ENCODE data around the gene E2F1. TPM values are rescaled to one million over a fixed set of nuclear protein-coding genes. Genes with fewer than 3 reads are reported as not detected.
A peak's percentile ranks its signal among the peaks of the same experiment; 100 is the strongest.

Gene E2F1
- total and polyA plus RNA-seq, 4 donors, result 4.2 to 10.9 (median 8.5) TPM

- peak; percentile 94 for ATAC-seq (ENCODE audit: insufficient read depth, low FRiP score)
- H3K9ac ChIP-seq (ENCODE audit: insufficient read depth in 1 of 2, low read length in 2 of 2), result peak within 1 kb of the TSS; percentile 58 to 59
These were observed 34.0 kb upstream of the E2F1 start, which contains the start of gene PXMP4 for GRCh38 chr20:33719989-33720709. PXMP4 (minus strand) TSS chr20:33720310; CDS start chr20:33720207, 103 bp downstream.

DNA sequence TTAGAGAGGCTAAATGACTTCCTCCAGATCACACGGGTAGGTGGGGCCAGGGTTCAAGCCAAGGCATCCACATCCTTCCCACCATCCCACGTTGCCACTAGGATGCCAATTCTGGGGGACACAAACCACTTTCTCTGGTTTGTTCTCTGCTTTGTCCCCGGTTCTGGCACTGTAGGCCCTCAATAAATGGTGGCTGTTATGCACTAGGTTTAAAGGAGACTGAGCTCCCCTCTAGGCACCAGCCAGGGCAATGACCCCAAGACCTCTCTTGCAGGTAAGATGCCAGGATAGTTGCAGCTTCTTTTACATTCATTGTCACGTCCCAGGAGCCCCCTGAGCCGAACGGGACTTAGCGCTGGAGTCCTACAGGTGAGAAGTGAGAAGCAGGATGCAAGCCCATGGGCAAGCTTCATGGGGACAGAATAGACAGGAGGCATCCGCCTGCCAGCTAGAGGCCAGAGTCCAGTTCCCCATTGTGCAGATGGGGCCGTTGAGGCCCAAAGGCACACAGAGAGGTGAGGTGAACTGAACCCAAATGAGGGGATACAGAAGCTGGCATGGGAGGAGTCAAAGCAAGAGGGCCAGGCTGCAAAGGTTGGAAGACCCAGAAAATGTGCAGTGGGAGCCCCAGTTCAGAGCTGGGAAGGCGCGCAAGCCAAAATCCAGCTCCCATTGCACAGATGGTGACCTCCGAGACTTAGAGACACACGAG, 33.2 kb upstream of the E2F1 start:
- Histone ChIP-seq H3K9me3 (ENCODE audit: control insufficient read depth in 4 of 4, insufficient read depth in 3 of 4, low read length in 3 of 4) (no peaks in the 10 kb centered on the region), H3K27ac (ENCODE audit: low read depth in 1 of 2, low read length in 1 of 2) (peak overlapping the region in 1 of 2 donors; percentile 89), H3K9ac (ENCODE audit: insufficient read depth in 1 of 2, low read length in 2 of 2) (peak overlapping the region; percentile 58 to 59), H3K4me1 (ENCODE audit: control insufficient read depth in 5 of 5, insufficient read depth in 5 of 5, low read length in 5 of 5) (peaks cover 0 to 9% (median 4%) of the 10 kb centered on the region in 5 donors), H3K4me3 (peak overlapping the region; percentile 86), H3K36me3 (ENCODE audit: control insufficient read depth in 4 of 4, insufficient read depth in 4 of 4, low read length in 4 of 4) (peaks cover 0 to 3% (median under 1%) of the 10 kb centered on the region in 4 donors), H3K27me3 (ENCODE audit: control insufficient read depth in 3 of 3, insufficient read depth in 3 of 3, low read length in 2 of 3) (no peaks in the 10 kb centered on the region)
- TF ChIP-seq, protein P1, sequence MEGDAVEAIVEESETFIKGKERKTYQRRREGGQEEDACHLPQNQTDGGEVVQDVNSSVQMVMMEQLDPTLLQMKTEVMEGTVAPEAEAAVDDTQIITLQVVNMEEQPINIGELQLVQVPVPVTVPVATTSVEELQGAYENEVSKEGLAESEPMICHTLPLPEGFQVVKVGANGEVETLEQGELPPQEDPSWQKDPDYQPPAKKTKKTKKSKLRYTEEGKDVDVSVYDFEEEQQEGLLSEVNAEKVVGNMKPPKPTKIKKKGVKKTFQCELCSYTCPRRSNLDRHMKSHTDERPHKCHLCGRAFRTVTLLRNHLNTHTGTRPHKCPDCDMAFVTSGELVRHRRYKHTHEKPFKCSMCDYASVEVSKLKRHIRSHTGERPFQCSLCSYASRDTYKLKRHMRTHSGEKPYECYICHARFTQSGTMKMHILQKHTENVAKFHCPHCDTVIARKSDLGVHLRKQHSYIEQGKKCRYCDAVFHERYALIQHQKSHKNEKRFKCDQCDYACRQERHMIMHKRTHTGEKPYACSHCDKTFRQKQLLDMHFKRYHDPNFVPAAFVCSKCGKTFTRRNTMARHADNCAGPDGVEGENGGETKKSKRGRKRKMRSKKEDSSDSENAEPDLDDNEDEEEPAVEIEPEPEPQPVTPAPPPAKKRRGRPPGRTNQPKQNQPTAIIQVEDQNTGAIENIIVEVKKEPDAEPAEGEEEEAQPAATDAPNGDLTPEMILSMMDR (IDR thresholded peaks at IDR 0.05; ENCODE audit: control extremely low read depth, extremely low read depth), result no peak
- 44 to 57% methylated on average over 13 of the region's 13 CpGs for WGBS, 2 donors
- DNase-seq (no peak), ATAC-seq (ENCODE audit: insufficient read depth, low FRiP score) (no peak)

More at GRCh38 chr20:33719989-33720709, 34.0 kb upstream of the E2F1 start, which contains the start of gene PXMP4:
- Histone ChIP-seq H3K4me3 (peak within 1 kb of the TSS; percentile 86), H3K36me3 (ENCODE audit: control insufficient read depth in 4 of 4, insufficient read depth in 4 of 4, low read length in 4 of 4) (no peaks in the 10 kb centered on the region), H3K27ac (ENCODE audit: low read depth in 1 of 2, low read length in 1 of 2) (peak within 1 kb of the TSS; percentile 71 to 89), H3K4me1 (ENCODE audit: control insufficient read depth in 5 of 5, insufficient read depth in 5 of 5, low read length in 5 of 5) (peaks cover 0 to 9% (median 4%) of the 10 kb centered on the region in 5 donors), H3K9me3 (ENCODE audit: control insufficient read depth in 4 of 4, insufficient read depth in 3 of 4, low read length in 3 of 4) (no peaks in the 10 kb centered on the region), H3K27me3 (ENCODE audit: control insufficient read depth in 3 of 3, insufficient read depth in 3 of 3, low read length in 2 of 3) (no peaks in the 10 kb centered on the region)
- peak; percentile 94 to 98 (median 96) for DNase-seq
- 3% methylated on average over 46 of the region's 46 CpGs for WGBS, 2 donors
- TF ChIP-seq, protein P1 (IDR thresholded peaks at IDR 0.05; ENCODE audit: control extremely low read depth, extremely low read depth), result no peak

GRCh38 chr20:33716498-33716897, 30.3 kb upstream of the E2F1 start:
- no peak for DNase-seq
- Histone ChIP-seq H3K4me1 (ENCODE audit: control insufficient read depth in 5 of 5, insufficient read depth in 5 of 5, low read length in 5 of 5) (peaks cover 0 to 12% (median 4%) of the 10 kb centered on the region in 5 donors), H3K9ac (ENCODE audit: insufficient read depth in 1 of 2, low read length in 2 of 2) (no peak overlapping the region), H3K4me3 (no peak overlapping the region), H3K9me3 (ENCODE audit: control insufficient read depth in 4 of 4, insufficient read depth in 3 of 4, low read length in 3 of 4) (no peaks in the 10 kb centered on the region), H3K27ac (ENCODE audit: low read depth in 1 of 2, low read length in 1 of 2) (no peak overlapping the region), H3K36me3 (ENCODE audit: control insufficient read depth in 4 of 4, insufficient read depth in 4 of 4, low read length in 4 of 4) (peaks cover 3 to 17% (median 6%) of the 10 kb centered on the region in 4 donors), H3K27me3 (ENCODE audit: control insufficient read depth in 3 of 3, insufficient read depth in 3 of 3, low read length in 2 of 3) (no peaks in the 10 kb centered on the region)
- WGBS, 2 donors, result 77 to 94% methylated on average over 2 of the region's 2 CpGs
- no peak for ATAC-seq (ENCODE audit: insufficient read depth, low FRiP score)
- TF ChIP-seq, protein P1 (IDR thresholded peaks at IDR 0.05; ENCODE audit: control extremely low read depth, extremely low read depth), result no peak

Data from lung (tissue), 12 donors.